IPS DF 6.9 (cell line): ENCODE measurements around the gene MAN1B1.
"Not testable (repeated sequence)": the region's sequence is repeated elsewhere in the genome, so short reads cannot be mapped to it uniquely, and the experiment has no call there.

Experiments
- DNase-seq: peaks from one replicate; pipeline ENCODE4 v3.0.0-alpha.2; 2013; ENCODE audit warnings: low read depth, low spot score
- H3K27ac ChIP-seq: one replicate; pipeline ENCODE4 v1.5.1; 2013; ENCODE audit warnings: low read length, control low read depth
- H3K27me3 ChIP-seq: 2 replicates; pipeline ENCODE4 v1.6.1; 2013; ENCODE audit warnings: mild to moderate bottlenecking, low read length; ENCODE audit not compliant: control insufficient read depth, insufficient read depth
- H3K36me3 ChIP-seq: 2 replicates; pipeline ENCODE4 v1.6.1; 2013; ENCODE audit warnings: low read length; ENCODE audit not compliant: control insufficient read depth, insufficient read depth
- H3K4me1 ChIP-seq: 2 replicates; pipeline ENCODE4 v1.6.1; 2013; ENCODE audit warnings: low read length; ENCODE audit not compliant: control insufficient read depth, insufficient read depth
- H3K4me3 ChIP-seq: 2 replicates; pipeline ENCODE4 v1.5.1; 2013; ENCODE audit warnings: mild to moderate bottlenecking, low read length
- H3K9me3 ChIP-seq: 2 replicates; pipeline ENCODE4 v1.6.1; 2013; ENCODE audit warnings: low read length, inconsistent platforms; ENCODE audit not compliant: control insufficient read depth, insufficient read depth
- WGBS: extraction: QIAGEN DNeasy Blood & Tissue Kit; methylation state at CpG from one replicate; pipeline ENCODE4 v1.1.7; 2013; ENCODE audit warnings: mixed read lengths, missing lambda C conversion rate; ENCODE audit not compliant: insufficient read length, insufficient coverage; 5-methylcytosine and 5-hydroxymethylcytosine counted together

MAN1B1 gene

DNA sequence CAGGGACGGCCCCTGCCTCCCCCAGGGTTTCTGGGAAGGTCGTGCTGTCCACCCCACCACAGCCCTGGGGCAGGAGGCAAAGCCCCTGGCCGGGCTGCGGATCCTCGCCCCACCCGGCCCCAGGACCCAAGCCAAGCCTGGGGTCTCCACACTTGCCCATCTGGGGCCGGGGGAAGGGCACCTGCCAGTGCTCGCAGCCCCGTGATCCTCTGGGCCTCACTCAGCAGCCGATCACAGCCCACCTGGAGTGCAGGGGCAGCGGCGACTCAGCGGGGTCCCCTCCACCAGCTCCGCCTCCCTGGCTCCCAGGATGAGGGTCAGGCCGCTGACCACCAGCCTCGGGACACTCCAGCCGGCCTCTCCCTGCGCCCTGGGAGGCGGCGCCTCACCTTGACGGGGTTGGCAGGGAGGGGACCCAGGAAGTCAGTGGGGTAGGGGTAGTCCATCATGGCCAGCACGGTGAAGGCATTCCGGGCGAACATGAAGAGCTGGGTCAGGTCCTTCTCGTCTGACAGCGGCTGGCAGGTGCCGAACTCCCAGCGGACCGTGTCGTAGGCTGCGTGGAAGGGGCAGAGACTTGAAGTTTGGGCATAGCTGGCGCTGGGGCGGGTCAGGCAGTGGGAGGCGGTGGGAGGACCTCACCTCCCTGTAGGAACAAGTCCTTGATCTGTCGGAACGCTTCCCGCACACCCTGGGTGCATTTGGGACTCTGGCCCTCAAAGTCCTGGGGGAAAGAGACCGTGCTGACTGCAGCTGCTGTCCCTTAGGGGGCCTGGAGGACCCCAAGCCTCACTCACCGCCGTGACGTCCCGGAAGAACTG is 26.0 kb downstream of the MAN1B1 start:
- no CpG with 5 or more reads among the region's 42 CpGs for WGBS
- no peaks in the 10 kb centered on the region; the same call in 1 of the 2 replicates for H3K4me1 ChIP-seq
- H3K27ac ChIP-seq = no peak overlapping the region
- DNase-seq = no peak
- peaks cover under 1% of the 10 kb centered on the region; the same call in 1 of the 2 replicates for H3K36me3 ChIP-seq
- H3K9me3 ChIP-seq = no peaks in the 10 kb centered on the region
- peaks cover 11% of the 10 kb centered on the region; the same call in 1 of the 2 replicates for H3K27me3 ChIP-seq
- H3K4me3 ChIP-seq = no peak overlapping the region

DNA sequence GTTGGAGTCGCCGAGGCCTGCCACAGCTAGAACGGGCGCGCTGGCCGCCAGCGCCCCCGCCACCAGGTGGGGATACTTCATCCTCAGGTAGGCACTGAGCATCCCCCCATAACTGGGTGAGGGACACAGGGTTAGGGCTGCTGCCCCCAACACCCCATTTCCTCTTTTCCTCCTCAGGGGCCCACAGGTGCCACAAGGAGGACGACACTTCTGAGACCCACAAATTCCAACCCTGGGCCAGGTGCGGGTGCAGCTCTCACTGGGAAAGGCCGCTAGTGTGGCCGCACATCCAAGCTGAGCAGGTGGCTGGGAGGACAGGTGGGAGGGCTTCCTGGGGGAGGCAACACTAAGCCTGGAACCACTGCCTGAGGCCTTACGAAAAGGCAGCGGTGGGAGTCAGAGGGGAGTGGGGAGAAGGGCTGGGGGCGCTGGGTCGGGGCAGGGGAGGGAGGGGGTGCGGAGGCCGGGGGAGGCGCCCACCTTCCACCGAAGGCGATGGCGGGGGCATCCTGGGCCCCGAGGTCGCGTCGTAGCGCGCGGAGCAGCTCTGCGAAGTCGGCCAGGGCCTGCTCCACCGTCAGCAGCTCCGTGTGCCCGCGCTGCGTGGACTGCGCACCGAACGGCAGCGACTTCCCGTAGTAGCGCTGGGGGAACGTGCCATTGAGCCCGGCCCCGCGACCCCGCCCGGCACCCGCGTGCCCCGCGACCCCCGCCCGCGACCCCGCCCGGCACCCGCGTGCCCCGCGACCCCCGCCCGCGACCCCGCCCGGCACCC is 26.8 kb downstream of the MAN1B1 start:
- Histone ChIP-seq H3K4me3 (no peak overlapping the region), H3K4me1 (no peaks in the 10 kb centered on the region; the same call in 1 of the 2 replicates), H3K36me3 (no peaks in the 10 kb centered on the region), H3K9me3 (no peaks in the 10 kb centered on the region), H3K27ac (no peak overlapping the region), H3K27me3 (peaks cover 11% of the 10 kb centered on the region; the same call in 1 of the 2 replicates)
- no CpG with 5 or more reads among the region's 66 CpGs for WGBS
- DNase-seq = no peak

GRCh38 chr9:137114220-137114612 is 27.4 kb downstream of the MAN1B1 start:
- WGBS = no CpG with 5 or more reads among the region's 45 CpGs
- Histone ChIP-seq H3K9me3 (no peaks in the 10 kb centered on the region), H3K4me1 (no peaks in the 10 kb centered on the region; the same call in 1 of the 2 replicates), H3K27ac (no peak overlapping the region), H3K4me3 (peak overlapping the region; percentile 12; the same call in 1 of the 2 replicates), H3K36me3 (no peaks in the 10 kb centered on the region), H3K27me3 (peaks cover 11% of the 10 kb centered on the region; the same call in 1 of the 2 replicates)
- DNase-seq = no peak

GRCh38 chr9:137114613-137115393 is 28.0 kb downstream of the MAN1B1 start, which contains the start of gene DPP7:
Gene DPP7 (minus strand): TSS chr9:137114733. CDS start chr9:137114713, 20 bp downstream.
- no peaks in the 10 kb centered on the region for H3K36me3 ChIP-seq
- H3K27ac ChIP-seq = no peak within 1 kb of the TSS
- peak within 1 kb of the TSS; percentile 12; the same call in 1 of the 2 replicates for H3K4me3 ChIP-seq
- H3K27me3 ChIP-seq = peaks cover 11% of the 10 kb centered on the region; the same call in 1 of the 2 replicates
- H3K9me3 ChIP-seq = no peaks in the 10 kb centered on the region
- WGBS = no CpG with 5 or more reads among the region's 70 CpGs
- H3K4me1 ChIP-seq = no peaks in the 10 kb centered on the region; the same call in 1 of the 2 replicates
- no peak for DNase-seq

- no CpG with 5 or more reads among the region's 21 CpGs for WGBS
- Histone ChIP-seq H3K36me3 (no peaks in the 10 kb centered on the region), H3K27me3 (peaks cover 11% of the 10 kb centered on the region; the same call in 1 of the 2 replicates), H3K27ac (no peak overlapping the region), H3K4me3 (no peak overlapping the region), H3K9me3 (no peaks in the 10 kb centered on the region), H3K4me1 (no peaks in the 10 kb centered on the region; the same call in 1 of the 2 replicates)
- no peak for DNase-seq
These were observed 28.7 kb downstream of the MAN1B1 start for GRCh38 chr9:137115394-137116026.

- Histone ChIP-seq H3K27me3 (peaks cover 11% of the 10 kb centered on the region; the same call in 1 of the 2 replicates), H3K27ac (no peak overlapping the region), H3K4me1 (no peaks in the 10 kb centered on the region; the same call in 1 of the 2 replicates), H3K9me3 (no peaks in the 10 kb centered on the region), H3K4me3 (no peak overlapping the region), H3K36me3 (no peaks in the 10 kb centered on the region)
- no peak for DNase-seq
- no CpG with 5 or more reads among the region's 6 CpGs for WGBS
These were observed 29.3 kb downstream of the MAN1B1 start for GRCh38 chr9:137116027-137116507.

GRCh38 chr9:137116728-137117127 is 29.9 kb downstream of the MAN1B1 start:
- DNase-seq = no peak
- no peaks in the 10 kb centered on the region for H3K9me3 ChIP-seq
- WGBS = no CpG with 5 or more reads among the region's 17 CpGs
- no peaks in the 10 kb centered on the region for H3K36me3 ChIP-seq
- no peak overlapping the region for H3K4me3 ChIP-seq
- H3K27me3 ChIP-seq = peaks cover 11% of the 10 kb centered on the region; the same call in 1 of the 2 replicates
- H3K4me1 ChIP-seq = no peaks in the 10 kb centered on the region; the same call in 1 of the 2 replicates
- no peak overlapping the region for H3K27ac ChIP-seq

DNA sequence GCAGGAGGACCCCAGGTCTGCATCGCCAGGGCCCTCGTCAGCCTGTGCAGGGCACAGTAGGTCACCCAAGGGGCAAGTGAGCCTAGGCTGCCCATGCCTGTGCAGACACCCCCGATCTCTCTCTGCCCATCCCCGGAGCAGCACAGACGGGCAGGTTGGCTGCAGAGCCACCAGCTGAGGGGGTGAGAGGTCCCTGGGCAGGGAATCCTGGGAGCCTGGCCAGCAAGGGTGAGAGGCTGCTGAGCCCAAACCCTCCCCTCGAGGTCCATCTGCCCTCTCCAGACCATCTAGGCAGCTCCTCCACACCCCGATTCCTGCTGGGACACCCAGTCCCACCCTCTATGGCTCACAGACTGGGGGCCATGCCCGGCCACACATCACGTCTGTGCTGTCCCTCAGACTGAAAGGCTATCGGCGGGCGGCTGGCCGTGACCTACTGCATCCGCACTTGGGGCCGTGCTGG is 30.5 kb downstream of the MAN1B1 start:
- Histone ChIP-seq H3K9me3 (no peaks in the 10 kb centered on the region), H3K27ac (no peak overlapping the region), H3K4me1 (no peaks in the 10 kb centered on the region; the same call in 1 of the 2 replicates), H3K27me3 (peaks cover 11% of the 10 kb centered on the region; the same call in 1 of the 2 replicates), H3K4me3 (no peak overlapping the region; the same call in 1 of the 2 replicates), H3K36me3 (no peaks in the 10 kb centered on the region)
- no CpG with 5 or more reads among the region's 15 CpGs for WGBS
- DNase-seq = no peak

DNA sequence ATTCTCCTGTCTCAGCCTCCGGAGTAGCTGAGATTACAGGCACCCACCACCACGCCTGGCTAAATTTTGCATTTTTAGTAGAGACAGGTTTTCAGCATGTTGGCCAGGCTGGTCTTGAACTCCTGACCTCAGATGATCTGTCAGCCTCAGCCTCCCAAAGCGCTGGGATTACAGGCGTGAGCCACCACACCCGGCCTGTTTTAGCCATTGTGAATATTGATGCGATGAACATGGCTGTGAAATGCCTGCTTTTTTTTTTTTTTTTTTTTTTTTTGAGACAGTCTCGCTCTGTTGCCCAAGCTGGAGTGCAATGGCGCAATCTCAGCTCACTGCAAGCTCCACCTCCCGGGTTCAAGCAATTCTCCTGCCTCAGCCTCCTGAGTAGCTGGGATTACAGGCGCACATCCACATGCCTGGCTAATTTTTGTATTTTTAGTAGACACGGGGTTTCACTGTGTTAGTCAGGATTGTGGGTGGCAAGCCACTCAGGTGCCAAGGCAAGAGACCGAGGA is 31.4 kb downstream of the MAN1B1 start:
- not testable (repeated sequence) for H3K4me3 ChIP-seq, H3K4me1 ChIP-seq, H3K36me3 ChIP-seq, H3K9me3 ChIP-seq, H3K27ac ChIP-seq, DNase-seq
- no CpG with 5 or more reads among the region's 12 CpGs for WGBS
- H3K27me3 ChIP-seq = peaks cover 11% of the 10 kb centered on the region; the same call in 1 of the 2 replicates
